GM19351 (cell line): ENCODE results near the gene ATG14.
"Not testable (repeated sequence)": the region's sequence is repeated elsewhere in the genome, so short reads cannot be mapped to it uniquely, and the experiment has no call there.

Experiments used
- ATAC-seq: cut with Tn5 transposase; IDR thresholded peaks from one replicate; pipeline ENCODE4 v1.9.1; 2021; ENCODE audit warnings: mild to moderate bottlenecking, moderate library complexity; ENCODE audit not compliant: unreplicated experiment

Gene ATG14

DNA sequence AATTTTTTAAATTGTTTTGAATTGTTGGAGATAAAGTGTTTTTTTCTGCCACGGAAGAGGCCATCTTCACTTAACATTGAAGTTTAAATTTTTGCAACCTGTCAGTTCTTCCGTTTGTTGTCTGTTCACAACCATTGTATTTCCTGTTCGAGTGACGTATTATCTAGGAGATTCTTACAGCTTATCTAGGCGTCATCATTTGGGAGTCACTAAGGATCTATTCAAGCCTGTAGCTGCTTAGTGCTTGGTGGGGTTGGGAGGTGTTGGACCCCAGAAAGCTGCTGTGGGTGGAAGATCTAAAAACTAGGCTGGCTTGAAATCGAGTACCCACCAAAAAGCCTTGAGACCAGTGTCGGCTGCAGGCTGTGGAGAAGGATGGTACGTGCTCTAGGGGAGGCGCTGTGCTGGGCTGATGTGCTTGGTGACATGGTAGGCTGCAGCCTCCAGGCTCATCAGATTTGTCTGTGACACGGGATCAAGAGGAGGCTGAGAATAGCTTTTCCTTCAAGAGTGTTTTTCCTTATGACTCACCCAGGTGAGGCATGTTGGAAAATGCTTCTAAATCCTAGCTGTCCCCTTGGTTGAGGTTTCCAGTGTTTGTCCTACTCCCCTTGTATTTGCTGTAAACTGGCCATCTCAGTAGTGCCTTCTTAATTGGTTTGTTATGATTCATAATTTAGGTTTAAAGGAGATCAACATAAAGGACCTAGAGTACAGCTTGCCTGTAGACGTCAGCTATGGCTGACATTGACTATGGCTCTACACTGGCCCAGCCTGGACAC is 57.8 kb downstream of the ATG14 start:
- no peak for ATAC-seq

DNA sequence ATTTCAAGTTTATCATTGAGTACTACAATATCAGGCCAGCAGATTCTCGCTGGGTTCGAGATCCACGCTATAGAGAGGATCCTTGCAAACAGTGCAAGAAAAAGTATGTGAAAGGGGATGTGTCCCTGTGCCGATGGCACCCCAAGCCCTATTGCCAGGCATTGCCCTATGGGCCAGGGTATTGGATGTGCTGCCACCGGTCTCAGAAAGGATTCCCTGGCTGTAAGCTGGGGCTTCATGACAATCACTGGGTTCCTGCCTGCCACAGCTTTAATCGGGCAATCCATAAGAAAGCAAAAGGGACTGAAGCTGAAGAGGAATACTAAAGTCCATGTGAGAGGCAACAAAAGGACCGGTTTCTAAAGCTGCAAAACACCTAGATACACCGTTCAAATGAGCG is 59.4 kb downstream of the ATG14 start:
- ATAC-seq: no peak

DNA sequence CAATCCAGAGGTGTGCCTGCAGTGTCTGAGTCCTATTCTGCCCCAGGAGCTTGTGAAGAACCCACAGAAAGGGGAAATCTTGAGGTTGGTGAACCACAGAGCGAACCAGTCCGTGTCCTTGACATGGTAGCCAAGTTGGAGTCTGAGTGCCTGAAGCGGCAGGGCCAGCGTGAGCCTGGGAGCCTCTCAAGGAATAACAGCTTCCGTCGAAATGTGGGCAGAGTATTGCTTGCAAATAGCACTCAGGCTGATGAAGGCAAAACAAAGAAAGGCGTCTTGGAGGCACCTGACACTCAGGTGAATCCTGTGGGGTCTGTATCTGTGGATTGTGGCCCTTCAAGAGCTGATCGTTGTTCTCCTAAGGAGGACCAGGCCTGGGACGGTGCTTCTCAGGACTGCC is 60.5 kb downstream of the ATG14 start:
- no peak for ATAC-seq

DNA sequence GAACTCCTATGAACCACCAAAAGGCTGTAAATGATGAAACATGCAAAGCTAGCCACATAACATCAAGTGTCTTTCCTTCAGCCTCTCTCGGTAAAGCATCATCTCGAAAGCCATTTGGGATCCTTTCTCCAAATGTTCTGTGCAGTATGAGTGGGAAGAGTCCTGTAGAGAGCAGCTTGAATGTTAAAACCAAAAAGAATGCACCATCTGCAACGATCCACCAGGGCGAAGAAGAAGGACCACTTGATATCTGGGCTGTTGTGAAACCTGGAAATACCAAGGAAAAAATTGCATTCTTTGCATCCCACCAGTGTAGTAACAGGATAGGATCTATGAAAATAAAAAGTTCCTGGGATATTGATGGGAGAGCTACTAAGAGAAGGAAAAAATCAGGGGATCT is 61.2 kb downstream of the ATG14 start:
- no peak for ATAC-seq

- ATAC-seq: no peak
Measured at GRCh38 chr14:55349565-55349964, 62.1 kb downstream of the ATG14 start.

DNA sequence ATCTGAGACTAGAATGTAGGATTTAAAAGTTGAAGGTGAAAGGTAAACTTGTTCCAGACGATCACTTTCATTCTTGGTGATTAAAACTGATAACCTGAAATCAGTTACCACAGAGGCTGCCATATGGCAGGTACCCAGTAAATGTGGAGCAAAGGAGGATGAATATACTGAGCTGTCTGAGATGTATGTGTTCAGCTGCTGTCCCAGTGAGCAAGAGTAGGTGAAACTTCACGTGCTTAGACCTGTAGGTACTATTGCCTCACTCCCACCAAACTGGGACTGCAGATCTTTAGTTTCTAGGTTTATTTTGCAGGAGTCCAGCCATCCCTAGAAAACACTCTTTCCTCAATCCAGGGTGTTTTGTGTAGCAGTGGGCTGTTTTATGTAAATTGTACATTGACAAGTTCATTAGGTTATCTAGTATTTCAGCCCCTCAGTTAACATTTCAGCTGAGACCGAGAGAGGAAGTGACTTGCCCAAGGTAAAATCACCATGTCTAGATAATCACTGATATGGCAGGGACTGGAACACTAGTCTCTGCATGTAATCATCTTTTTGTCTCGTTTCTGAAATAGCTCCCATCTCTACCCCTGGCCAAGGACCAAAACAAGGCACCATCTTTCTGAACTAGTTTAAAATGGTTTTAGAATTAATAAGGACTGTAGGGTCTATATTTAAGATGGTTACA is 62.7 kb downstream of the ATG14 start:
- ATAC-seq: peak; percentile 73

GRCh38 chr14:55347748-55348147 is 63.9 kb downstream of the ATG14 start:
- no peak for ATAC-seq

DNA sequence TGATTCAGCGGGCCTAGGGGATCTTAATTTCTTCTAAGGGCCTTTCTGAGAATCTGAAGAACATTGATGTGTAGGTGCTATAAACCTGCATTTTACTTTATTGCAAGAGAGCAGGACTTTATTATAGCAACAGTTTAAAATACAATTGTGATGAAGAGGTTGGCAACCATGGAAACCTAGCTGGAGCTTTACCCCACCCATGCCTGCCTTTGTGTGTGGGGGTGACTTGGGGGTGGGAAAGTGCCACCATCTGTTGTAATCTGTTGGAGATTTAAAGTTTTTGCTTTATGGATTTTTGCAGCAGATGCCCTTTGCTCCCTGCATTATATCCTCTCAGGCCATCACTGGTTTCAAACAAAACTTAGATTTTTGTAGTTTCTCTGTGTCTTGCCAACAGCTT is 64.6 kb downstream of the ATG14 start:
- no peak for ATAC-seq

- not testable (repeated sequence) for ATAC-seq
Measured at GRCh38 chr14:55344582-55345163, 67.0 kb downstream of the ATG14 start.

- no peak for ATAC-seq
Measured at GRCh38 chr14:55341781-55342180, 69.8 kb downstream of the ATG14 start.

DNA sequence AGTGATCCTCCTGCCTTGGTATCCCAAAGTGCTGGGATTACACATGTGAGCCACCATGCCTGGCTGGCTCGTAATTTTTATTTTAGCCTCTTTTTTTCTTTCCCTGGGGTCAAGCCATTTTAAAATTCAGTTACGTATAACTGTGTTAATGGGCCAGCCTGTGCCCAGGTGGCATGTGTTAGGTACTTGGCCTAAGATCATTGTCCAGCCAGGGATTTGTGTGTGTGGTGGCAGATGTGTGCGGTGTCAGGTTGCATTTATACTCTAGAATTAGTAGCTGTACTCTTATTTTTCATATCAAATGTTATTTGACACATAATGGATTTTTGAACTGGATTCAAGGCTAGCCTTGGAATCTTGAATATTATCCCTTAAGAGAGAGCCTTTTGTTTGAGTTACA is 71.1 kb downstream of the ATG14 start:
- no peak for ATAC-seq

GRCh38 chr14:55339770-55340169 is 71.9 kb downstream of the ATG14 start:
- ATAC-seq: peak; percentile 80

GRCh38 chr14:55336691-55337090 is 74.9 kb downstream of the ATG14 start:
- no peak for ATAC-seq

DNA sequence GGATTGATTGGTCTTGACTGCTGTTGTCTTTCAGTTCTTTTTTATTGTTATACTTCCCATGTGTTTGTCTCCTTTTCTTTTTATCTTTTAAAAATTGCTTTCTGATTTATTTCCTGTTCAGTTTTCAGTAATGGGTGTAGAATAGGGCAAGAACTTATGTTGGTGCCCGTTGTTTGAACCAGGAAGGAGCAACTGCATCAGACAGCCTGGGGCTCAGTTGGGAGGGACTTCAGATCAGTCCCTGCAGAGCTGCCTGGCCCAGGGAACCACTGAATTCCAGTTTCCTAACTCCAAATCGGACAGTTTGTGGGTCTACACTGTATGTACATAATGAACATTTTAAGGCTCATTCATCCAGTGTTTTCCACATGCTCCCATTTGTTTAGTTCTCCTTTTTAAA is 75.5 kb downstream of the ATG14 start:
- no peak for ATAC-seq

GRCh38 chr14:55333711-55334485 is 77.7 kb downstream of the ATG14 start:
- ATAC-seq: peak; percentile 52

DNA sequence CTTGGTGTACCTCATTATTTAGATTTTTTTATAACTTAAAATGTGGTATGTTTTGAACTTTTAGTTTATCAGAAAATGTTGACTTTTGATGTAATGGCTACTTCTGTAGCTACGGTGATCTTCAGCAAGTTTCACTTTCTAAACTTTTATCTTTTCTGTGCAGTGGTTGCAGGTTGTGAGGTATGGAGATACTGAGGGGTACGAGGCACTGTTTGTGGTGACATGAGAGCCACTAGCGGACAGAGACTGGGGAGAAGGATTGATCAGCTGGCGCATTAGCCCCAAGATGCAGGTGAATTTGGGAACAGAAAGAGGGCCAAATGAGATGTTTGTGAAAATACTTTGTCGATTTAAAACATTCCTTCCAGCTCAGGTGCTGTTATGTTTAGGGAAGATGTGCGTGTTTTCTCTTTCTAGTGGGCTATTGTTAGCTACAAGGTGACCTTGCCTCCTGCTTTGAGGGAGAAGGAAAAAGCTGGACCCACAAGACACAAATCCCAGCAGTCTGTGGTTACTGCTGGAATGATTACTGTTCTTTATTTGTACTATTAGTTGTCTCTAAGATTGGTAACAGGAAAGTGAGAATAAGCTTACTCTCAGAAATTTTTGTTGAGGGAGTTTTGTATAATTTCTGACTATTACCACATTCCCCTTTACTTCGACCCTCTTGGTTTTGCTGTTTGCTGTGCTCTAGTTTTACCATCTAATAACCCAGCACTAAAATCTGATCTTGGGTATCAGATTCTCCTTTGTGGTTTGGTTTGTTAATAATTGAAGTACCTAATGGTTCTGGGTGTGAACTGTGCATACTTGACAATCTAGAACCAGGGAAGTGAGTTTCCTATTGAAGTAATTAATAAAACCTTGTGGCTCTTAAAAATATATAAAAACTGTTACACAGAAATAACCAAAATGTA is 78.7 kb downstream of the ATG14 start:
- peak; percentile 53 for ATAC-seq

- no peak for ATAC-seq
Measured at GRCh38 chr14:55329999-55330710, 81.5 kb downstream of the ATG14 start.

DNA sequence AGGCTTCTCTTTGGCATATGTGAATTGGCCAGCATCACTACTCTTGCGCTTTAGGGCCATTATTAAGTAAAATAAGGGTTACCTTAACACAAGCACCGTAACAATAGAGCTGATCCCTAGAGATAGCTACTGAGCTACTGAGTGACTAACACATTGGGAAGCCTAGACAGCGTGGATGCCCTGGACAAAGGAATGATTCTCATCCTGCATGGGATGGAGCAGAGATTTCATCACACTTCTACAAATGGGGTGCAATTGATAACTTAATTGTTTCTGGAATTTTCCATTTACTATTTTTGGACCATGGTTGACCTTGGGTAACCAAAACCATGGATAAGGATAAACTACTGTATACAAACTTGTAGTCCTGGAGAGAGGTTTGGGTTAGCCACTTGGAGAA is 83.3 kb downstream of the ATG14 start:
- ATAC-seq: no peak

DNA sequence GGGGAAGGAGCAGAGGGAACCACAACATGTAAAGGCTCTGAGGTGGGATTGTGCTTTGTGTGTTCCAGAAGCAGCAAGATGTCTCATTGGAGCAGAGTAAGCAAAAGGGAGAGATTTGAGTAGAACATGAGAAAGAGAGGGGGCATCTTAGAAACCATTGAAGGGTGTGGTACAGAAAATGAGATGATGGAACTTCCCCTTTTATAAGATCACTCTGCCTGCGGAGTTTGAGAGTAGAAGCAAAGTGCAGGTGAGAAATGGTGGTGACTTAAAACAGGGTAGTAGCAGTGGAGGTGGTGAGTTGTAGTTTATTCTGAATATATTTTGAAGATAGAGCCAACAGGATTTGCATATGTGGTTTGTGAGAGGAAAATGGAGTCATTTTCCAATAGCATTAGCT is 84.5 kb downstream of the ATG14 start:
- peak; percentile 94 for ATAC-seq

GRCh38 chr14:55324812-55325211 is 86.8 kb downstream of the ATG14 start:
- no peak for ATAC-seq
